H1 (cell line): ENCODE data around the gene CPLX1. TPM values are rescaled to one million over a fixed set of nuclear protein-coding genes. Genes with fewer than 3 reads are reported as not detected.

ENCODE experiments used
- CTCF ChIA-PET: fragments of 300-600 bp; sonication (Branson Sonifier 250); formaldehyde crosslinking; loops from one replicate; lab custom pipeline; 2021; ENCODE audit not compliant: partially characterized antibody; lab: Charles Lee
- POLR2A ChIA-PET: fragments of 300-600 bp; sonication (Branson Sonifier 250); formaldehyde crosslinking; loops from one replicate; lab custom pipeline; 2021; ENCODE audit warnings: inconsistent platforms; ENCODE audit not compliant: partially characterized antibody; lab: Charles Lee
- DNase-seq, 2 experiments: peaks; one replicate each; pipeline versions ENCODE4 v3.0.0 to v3.0.0-alpha.2; 2010 to 2022; ENCODE audit warnings: low spot score in 2 of 2, low read depth in 1 of 2, mixed read lengths in 1 of 2
- FAIRE-seq: peaks from 2 replicates; lab custom pipeline; 2011; peaks lifted over from hg19 to GRCh38; lab: Jason Lieb, UNC
- H2AFZ ChIP-seq: 2 replicates; pipeline ENCODE4 v1.8.1; 2012; ENCODE audit warnings: low read length, inconsistent platforms
- H2AK5ac ChIP-seq: 2 replicates; pipeline ENCODE4 v1.6.1; 2013; ENCODE audit warnings: low read depth, low read length
- H2BK120ac ChIP-seq: replicated peaks from 2 replicates; pipeline ENCODE3; 2013; ENCODE audit warnings: low read depth, low read length, inconsistent platforms
- H2BK12ac ChIP-seq: 2 replicates; pipeline ENCODE4 v1.6.1; 2013; ENCODE audit warnings: low read depth, low read length
- H2BK15ac ChIP-seq: 2 replicates; pipeline ENCODE4 v1.6.1; 2013; ENCODE audit warnings: low read length
- H2BK20ac ChIP-seq: 2 replicates; pipeline ENCODE4 v1.6.1; 2013; ENCODE audit warnings: low read length
- H2BK5ac ChIP-seq: 2 replicates; pipeline ENCODE4 v1.6.1; 2013; ENCODE audit warnings: low read depth, low read length
- H3K14ac ChIP-seq: 2 replicates; pipeline ENCODE4 v1.6.1; 2013; ENCODE audit warnings: inconsistent platforms; ENCODE audit not compliant: insufficient read length
- H3K18ac ChIP-seq: 2 replicates; pipeline ENCODE4 v1.6.1; 2013; ENCODE audit warnings: low read length; ENCODE audit errors: extremely low read depth
- H3K23ac ChIP-seq: 2 replicates; pipeline ENCODE4 v1.6.1; 2013; ENCODE audit warnings: inconsistent platforms; ENCODE audit not compliant: insufficient read length
- H3K23me2 ChIP-seq: 2 replicates; pipeline ENCODE4 v1.6.1; 2013; ENCODE audit warnings: low read depth, low read length
- H3K27ac ChIP-seq: 2 replicates; pipeline ENCODE4 v1.6.1; 2011; ENCODE audit warnings: low read depth, low read length, inconsistent platforms
- H3K27me3 ChIP-seq, 4 experiments: replicated peaks in 1 of 4; 1 replicate in 1 of 4; 2 replicates in 3 of 4; pipeline versions ENCODE4 v1.6.1 to v1.8.1; 2011 to 2013; ENCODE audit warnings: low read length in 3 of 4, mild to moderate bottlenecking in 3 of 4, inconsistent platforms in 2 of 4, mixed read lengths in 2 of 4, moderate library complexity in 1 of 4; ENCODE audit not compliant: control insufficient read depth in 3 of 4, insufficient read depth in 3 of 4; ENCODE audit errors: extremely low read depth in 1 of 4
- H3K36me3 ChIP-seq, 4 experiments: 2 replicates each; pipeline versions ENCODE4 v1.6.1 to v1.8.1; 2011 to 2013; ENCODE audit warnings: mild to moderate bottlenecking in 4 of 4, low read length in 3 of 4, moderate library complexity in 2 of 4, control low read depth in 1 of 4, inconsistent platforms in 1 of 4; ENCODE audit not compliant: insufficient read depth in 4 of 4, control insufficient read depth in 2 of 4
- H3K4ac ChIP-seq: replicated peaks from 2 replicates; pipeline ENCODE3; 2013; ENCODE audit warnings: low read length, low read depth, mixed read lengths, inconsistent platforms; ENCODE audit not compliant: insufficient read length
- H3K4me1 ChIP-seq, 4 experiments: replicated peaks in 1 of 4; 1 replicate in 1 of 4; 2 replicates in 3 of 4; pipeline versions ENCODE4 v1.6.1 to v1.8.1; 2011 to 2013; ENCODE audit warnings: low read length in 3 of 4, inconsistent platforms in 2 of 4, mixed read lengths in 1 of 4; ENCODE audit not compliant: insufficient read depth in 4 of 4, control insufficient read depth in 3 of 4
- H3K4me2 ChIP-seq, 2 experiments: 2 replicates each; pipeline versions ENCODE4 v1.6.1 to v1.8.1; 2011 to 2013; ENCODE audit warnings: low read depth in 2 of 2, low read length in 2 of 2, control low read depth in 1 of 2, inconsistent platforms in 1 of 2, mild to moderate bottlenecking in 1 of 2; ENCODE audit not compliant: insufficient read depth in 1 of 2
- H3K4me3 ChIP-seq, 4 experiments: fragments of 200-600, 300-600 bp in 1 of 4; sonication (generic), shearing (Covaris generic), sonication (Bioruptor Twin) in 1 of 4; 2 replicates each; pipeline versions ENCODE4 v1.5.1 to v1.8.1; 2011 to 2016; ENCODE audit warnings: low read length in 4 of 4, low read depth in 3 of 4, control low read depth in 2 of 4, inconsistent platforms in 2 of 4, mild to moderate bottlenecking in 2 of 4, mixed read lengths in 1 of 4, moderate library complexity in 1 of 4; ENCODE audit not compliant: insufficient read depth in 2 of 4; ENCODE audit errors: extremely low read depth in 1 of 4
- H3K56ac ChIP-seq: replicated peaks from 2 replicates; pipeline ENCODE3; 2013; ENCODE audit warnings: low read depth, mild to moderate bottlenecking, mixed read lengths, low read length, inconsistent platforms; ENCODE audit not compliant: insufficient read length
- H3K79me1 ChIP-seq: 2 replicates; pipeline ENCODE4 v1.6.1; 2013; ENCODE audit warnings: low read depth, low read length, control low read depth
- H3K79me2 ChIP-seq, 2 experiments: 2 replicates each; pipeline versions ENCODE4 v1.6.1 to v1.8.1; 2012 to 2013; ENCODE audit warnings: low read length in 2 of 2, mild to moderate bottlenecking in 2 of 2, inconsistent platforms in 1 of 2; ENCODE audit not compliant: insufficient read depth in 2 of 2, control insufficient read depth in 1 of 2
- H3K9ac ChIP-seq, 4 experiments: replicated peaks in 1 of 4; 1 replicate in 1 of 4; 2 replicates in 3 of 4; pipeline versions ENCODE4 v1.6.1 to v1.8.1; 2011 to 2013; ENCODE audit warnings: low read depth in 3 of 4, low read length in 3 of 4, control low read depth in 2 of 4, mild to moderate bottlenecking in 2 of 4, moderate library complexity in 2 of 4, inconsistent platforms in 1 of 4; ENCODE audit errors: extremely low read depth in 1 of 4
- H3K9me3 ChIP-seq, 2 experiments: 2 replicates each; pipeline versions ENCODE4 v1.6.1 to v1.8.1; 2012 to 2013; ENCODE audit warnings: mild to moderate bottlenecking in 2 of 2, moderate library complexity in 2 of 2, control low read depth in 1 of 2, inconsistent platforms in 1 of 2, low read depth in 1 of 2, low read length in 1 of 2, mixed read lengths in 1 of 2; ENCODE audit not compliant: insufficient read depth in 2 of 2
- H4K20me1 ChIP-seq, 2 experiments: replicated peaks in 1 of 2; 2 replicates each; pipeline versions ENCODE3 to v1.8.1; 2011 to 2013; ENCODE audit warnings: inconsistent platforms in 2 of 2, low read length in 2 of 2, mild to moderate bottlenecking in 1 of 2; ENCODE audit not compliant: insufficient read depth in 2 of 2, control insufficient read depth in 1 of 2
- H4K5ac ChIP-seq: 2 replicates; pipeline ENCODE4 v1.6.1; 2013; ENCODE audit warnings: low read length, low read depth, mixed read lengths, inconsistent platforms; ENCODE audit not compliant: insufficient read length
- H4K8ac ChIP-seq: 2 replicates; pipeline ENCODE4 v1.8.0; 2013; ENCODE audit warnings: mild to moderate bottlenecking, moderate library complexity, low read length, inconsistent platforms; ENCODE audit not compliant: insufficient read depth; ENCODE audit errors: extremely low read depth
- H4K91ac ChIP-seq: replicated peaks from 2 replicates; pipeline ENCODE3; 2013; ENCODE audit warnings: low read length, mixed read lengths, inconsistent platforms; ENCODE audit not compliant: insufficient read length
- HDAC6 ChIP-seq: IDR thresholded peaks from one replicate; pipeline ENCODE4 v1.7.1; 2012; ENCODE audit warnings: low read depth, mild to moderate bottlenecking, inconsistent platforms, low read length, moderate library complexity
- KDM1A ChIP-seq: fragments of 200-600, 300-600 bp; sonication (generic); IDR thresholded peaks from 2 replicates; pipeline ENCODE4 v1.7.1; 2016; ENCODE audit warnings: mild to moderate bottlenecking, low read length, borderline replicate concordance
- KDM5A ChIP-seq: fragments of 200-600 bp; IDR thresholded peaks from 2 replicates; pipeline ENCODE4 v1.7.1; 2012; ENCODE audit warnings: mild to moderate bottlenecking, low read length, inconsistent platforms, mixed read lengths
- NANOG ChIP-seq: IDR thresholded peaks from 2 replicates; pipeline ENCODE4 v1.6.1; 2011; ENCODE audit warnings: low read length, low read depth, mild to moderate bottlenecking, inconsistent platforms; ENCODE audit not compliant: insufficient read depth, poor library complexity, severe bottlenecking
- SIN3A ChIP-seq, 2 experiments: IDR thresholded peaks in 1 of 2; conservative IDR thresholded peaks in 1 of 2; 2 replicates each; pipeline ENCODE4 v1.6.1; 2011 to 2012; ENCODE audit warnings: low read length in 2 of 2, improper control_type of control experiment in 1 of 2, low read depth in 1 of 2, mild to moderate bottlenecking in 1 of 2
- SP2 ChIP-seq: IDR thresholded peaks from 2 replicates; pipeline ENCODE4 v1.6.1; 2012; ENCODE audit warnings: mild to moderate bottlenecking, low read length, inconsistent platforms
- SP4 ChIP-seq: IDR thresholded peaks from 2 replicates; pipeline ENCODE4 v1.6.1; 2012; ENCODE audit warnings: low read length, inconsistent platforms
- WGBS, 2 experiments: shearing (Covaris generic) in 1 of 2; methylation state at CpG; one replicate each; pipeline versions ENCODE4 v1.1.6 to v1.1.7; 2013 to 2015; ENCODE audit warnings: low lambda C conversion rate in 2 of 2, mixed read lengths in 2 of 2, inconsistent platforms in 1 of 2, low coverage in 1 of 2, missing lambda C conversion rate in 1 of 2; ENCODE audit not compliant: insufficient replicate concordance in 2 of 2, insufficient coverage in 1 of 2, insufficient read length in 1 of 2; ENCODE audit errors: extremely low coverage in 1 of 2, missing lambda C conversion rate in 1 of 2; 5-methylcytosine and 5-hydroxymethylcytosine counted together
- polyA plus RNA-seq, 7 experiments: library from polyadenylated mRNA; depleted of rRNA in 3 of 7; stranded (reverse) in 5 of 7; unstranded in 2 of 7; fragments of >200 nt in 5 of 7; fragments of 200-250 nt in 2 of 7; gene quantifications; 1 replicate in 5 of 7; 2 replicates in 1 of 7; 4 replicates in 1 of 7; pipeline versions ENCODE4 v1.2.1 to v1.2.3, GENCODE V29; 2011 to 2013; ENCODE audit warnings: missing spikeins in 2 of 7, mixed read lengths in 2 of 7
- total RNA-seq: library from RNA; stranded (reverse); fragmentation: NEBNext Ultra II Directional; extraction: Animal tissue kit (Norgen Biotek cat#: 25700); gene quantifications from 2 replicates; pipeline ENCODE4 v1.2.1, GENCODE V29; 2021

CPLX1 gene
- total and polyA plus RNA-seq, 2 of the 8 experiments (the other 6 are each of a cell fraction or from before 2014, with no cell fraction given) = 0.32 to 0.56 TPM

DNA sequence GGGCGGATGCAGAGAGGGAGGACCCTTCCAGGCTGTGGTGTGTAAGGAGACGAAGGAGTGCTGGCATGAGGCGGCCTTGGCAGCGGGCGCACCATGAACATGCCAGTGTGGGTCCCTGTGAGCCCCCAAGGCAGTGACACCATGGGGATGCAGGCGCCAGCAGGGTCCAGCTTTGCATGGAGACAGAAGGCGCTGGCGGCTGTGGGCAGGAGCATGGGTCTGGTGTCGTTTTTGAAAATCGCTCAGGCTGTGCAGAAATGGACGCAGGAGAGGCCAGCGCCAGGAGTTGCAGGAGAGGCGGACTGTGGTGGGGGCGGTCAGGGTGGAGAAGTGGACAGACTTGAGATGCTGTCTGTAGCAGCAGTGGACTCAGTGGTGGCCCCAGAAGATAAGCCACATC is 64.2 kb downstream of the CPLX1 start:
- H3K36me3 ChIP-seq = peaks cover 9 to 50% (median 28%) of the 10 kb centered on the region in 4 experiments; a peak in 6 of 8 replicates
- H2BK120ac ChIP-seq = no peak overlapping the region
- H3K4me3 ChIP-seq = no peak overlapping the region
- no peak overlapping the region for H4K5ac ChIP-seq
- WGBS, 2 experiments = 94% methylated on average over 14 of the region's 14 CpGs; no CpG with 5 or more reads in 1 of the 2 experiments
- no peaks in the 10 kb centered on the region for H3K23me2 ChIP-seq
- H2BK12ac ChIP-seq = no peak overlapping the region
- H4K20me1 ChIP-seq = peaks cover 5% of the 10 kb centered on the region in 2 experiments
- DNase-seq (no peak), FAIRE-seq (no peak)
- peaks cover 6 to 21% of the 10 kb centered on the region in 2 experiments; a peak in 2 of 4 replicates for H3K9me3 ChIP-seq
- no peak overlapping the region for H4K8ac ChIP-seq
- no peaks in the 10 kb centered on the region for H3K4me1 ChIP-seq
- TF ChIP-seq NANOG (no peak), KDM1A (no peak), SP4 (no peak), HDAC6 (no peak), SP2 (no peak), SIN3A (conservative IDR thresholded peaks at IDR 0.05 in 1 of 2, IDR thresholded peaks at IDR 0.05 in 1 of 2; ENCODE audit: low read depth in 1 of 2, low read length in 2 of 2) (no peak), KDM5A (no peak)
- no peak overlapping the region for H3K4me2 ChIP-seq
- no peak overlapping the region for H4K91ac ChIP-seq
- H2BK5ac ChIP-seq = no peak overlapping the region
- no peak overlapping the region for H3K27ac ChIP-seq
- no peak overlapping the region for H2BK20ac ChIP-seq
- H3K18ac ChIP-seq = no peak overlapping the region; the same call in 1 of the 2 replicates
- no peak overlapping the region for H3K9ac ChIP-seq
- no peaks in the 10 kb centered on the region for H3K27me3 ChIP-seq
- H3K79me1 ChIP-seq = no peaks in the 10 kb centered on the region
- H3K4ac ChIP-seq = no peak overlapping the region
- no peak overlapping the region for H2AK5ac ChIP-seq
- no peak overlapping the region for H3K14ac ChIP-seq
- CTCF ChIA-PET = interaction anchor here (2.7 kb wide), 1 partner anchor 20 kb away, joined by 7 read pairs; no protein-coding TSS in a partner anchor
- H3K79me2 ChIP-seq = no peaks in the 10 kb centered on the region
- H3K56ac ChIP-seq = no peak overlapping the region
- POLR2A ChIA-PET = no interaction called here
- H3K23ac ChIP-seq = no peak overlapping the region
- no peak overlapping the region for H2AFZ ChIP-seq
- no peak overlapping the region for H2BK15ac ChIP-seq
